DND-41 (cell line): ENCODE data around the gene CNNM1.

Experiments
- ATAC-seq: fragments of 200-7000 bp; cut with Tn5 transposase; 3 replicates; pipeline ENCODE4 v1.9.1; 2021; ENCODE audit warnings: low read depth; ENCODE audit not compliant: insufficient read depth
- DNase-seq: peaks from one replicate; pipeline ENCODE4 v3.0.0-alpha.2; 2020
- H2AFZ ChIP-seq: 2 replicates; pipeline ENCODE4 v1.6.0; 2012; ENCODE audit warnings: low read depth, low read length
- H3K27ac ChIP-seq: 2 replicates; pipeline ENCODE4 v1.5.1; 2012; ENCODE audit warnings: low read length, inconsistent platforms
- H3K27me3 ChIP-seq: fragments of 200-600 bp; sonication (generic); 2 replicates; pipeline ENCODE4 v1.6.0; 2012; ENCODE audit warnings: low read length, mild to moderate bottlenecking, inconsistent platforms; ENCODE audit not compliant: insufficient read depth, poor library complexity
- H3K36me3 ChIP-seq: 2 replicates; pipeline ENCODE4 v1.5.1; 2012; ENCODE audit warnings: low read length, inconsistent platforms; ENCODE audit not compliant: insufficient read depth
- H3K4me1 ChIP-seq: 2 replicates; pipeline ENCODE4 v1.5.1; 2012; ENCODE audit warnings: mild to moderate bottlenecking, low read length; ENCODE audit not compliant: insufficient read depth
- H3K4me2 ChIP-seq: 2 replicates; pipeline ENCODE4 v1.6.0; 2012; ENCODE audit warnings: mild to moderate bottlenecking, moderate library complexity, low read length, inconsistent platforms; ENCODE audit not compliant: insufficient read depth
- H3K4me3 ChIP-seq, 2 experiments: fragments of 200-600 bp in 1 of 2; shearing (Covaris generic) in 1 of 2; 2 replicates each; pipeline ENCODE4 v1.5.1; 2012 to 2016; ENCODE audit warnings: inconsistent platforms in 2 of 2, low read length in 2 of 2, mild to moderate bottlenecking in 2 of 2, low read depth in 1 of 2, moderate library complexity in 1 of 2
- H3K79me2 ChIP-seq: 2 replicates; pipeline ENCODE4 v1.6.0; 2012; ENCODE audit warnings: low read length, inconsistent platforms; ENCODE audit not compliant: insufficient read depth
- H3K9ac ChIP-seq: 2 replicates; pipeline ENCODE4 v1.6.0; 2012; ENCODE audit warnings: low read depth, mild to moderate bottlenecking, inconsistent platforms, low read length, moderate library complexity
- H3K9me3 ChIP-seq: 2 replicates; pipeline ENCODE4 v1.5.1; 2012; ENCODE audit warnings: low read length, moderate library complexity, mild to moderate bottlenecking, inconsistent platforms; ENCODE audit not compliant: insufficient read depth, severe bottlenecking
- H4K20me1 ChIP-seq: 2 replicates; pipeline ENCODE4 v1.6.0; 2012; ENCODE audit warnings: low read length; ENCODE audit not compliant: insufficient read depth
- CTCF ChIP-seq: IDR thresholded peaks from 2 replicates; pipeline ENCODE4 v1.5.1; 2012; ENCODE audit warnings: borderline replicate concordance, low read length, moderate library complexity, mild to moderate bottlenecking; ENCODE audit not compliant: poor library complexity, severe bottlenecking; ENCODE audit errors: extremely low read depth
- EZH2 ChIP-seq: IDR thresholded peaks from 3 replicates; pipeline ENCODE4 v1.6.1; 2012; ENCODE audit warnings: borderline replicate concordance, low read depth, mild to moderate bottlenecking, moderate library complexity, low read length, inconsistent platforms; ENCODE audit not compliant: severe bottlenecking

The CNNM1 gene

DNA sequence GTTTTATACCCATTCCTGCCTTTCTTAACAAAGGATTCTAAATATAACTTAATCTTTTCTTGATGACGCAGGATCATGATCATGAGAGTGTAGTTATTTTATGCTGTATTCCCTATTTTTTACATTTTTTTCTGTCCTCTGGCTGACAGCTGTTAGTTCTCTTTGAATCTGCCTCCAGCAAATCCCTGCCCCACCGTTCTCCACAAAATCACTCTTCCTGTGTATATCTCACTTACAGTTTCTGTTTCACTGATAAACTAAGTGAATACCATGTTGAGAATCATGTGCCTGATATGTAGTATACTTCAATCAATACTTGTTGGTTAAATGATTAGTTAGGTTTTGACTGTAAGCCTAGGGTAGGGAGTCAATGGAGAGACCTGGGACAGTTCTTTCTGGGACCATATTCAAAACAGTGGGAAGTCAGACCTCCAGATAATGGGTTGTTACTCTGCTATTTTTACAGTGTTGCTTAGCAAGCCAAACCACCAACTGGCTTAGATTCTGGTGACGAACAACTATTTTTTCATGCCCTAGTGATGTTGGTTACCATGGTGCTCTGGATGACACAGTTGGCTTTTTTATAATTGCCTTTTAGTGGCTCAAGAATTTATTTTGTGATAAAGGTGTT, 12.8 kb downstream of the CNNM1 start:
- H3K9me3 ChIP-seq: no peaks in the 10 kb centered on the region
- H3K4me2 ChIP-seq: no peak overlapping the region
- ATAC-seq (no peak), DNase-seq (no peak)
- H3K9ac ChIP-seq: no peak overlapping the region
- no peaks in the 10 kb centered on the region for H3K27me3 ChIP-seq
- H3K36me3 ChIP-seq: no peaks in the 10 kb centered on the region
- H3K4me3 ChIP-seq: no peak overlapping the region
- TF ChIP-seq CTCF (no peak), EZH2 (no peak)
- H4K20me1 ChIP-seq: no peaks in the 10 kb centered on the region
- no peak overlapping the region for H3K27ac ChIP-seq
- no peaks in the 10 kb centered on the region for H3K4me1 ChIP-seq
- no peak overlapping the region for H2AFZ ChIP-seq
- H3K79me2 ChIP-seq: no peaks in the 10 kb centered on the region

DNA sequence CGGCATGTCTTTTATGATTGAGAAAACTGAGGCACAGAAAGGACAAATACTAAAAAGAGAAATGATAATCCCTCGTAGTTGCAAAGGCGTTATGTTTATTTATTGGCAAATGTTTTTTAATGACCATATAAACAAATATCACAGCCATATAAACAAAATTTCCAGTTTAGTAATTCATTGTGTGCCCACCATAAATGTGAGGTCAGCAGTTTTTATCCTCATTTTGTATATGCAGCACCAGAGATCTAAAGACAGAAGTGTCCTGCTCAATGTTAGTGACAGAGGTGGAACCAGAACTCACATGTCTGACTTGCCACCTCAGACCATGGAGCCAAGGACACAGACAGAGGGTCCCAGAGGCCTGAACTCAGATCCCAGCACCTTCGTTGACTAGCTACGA, 14.1 kb downstream of the CNNM1 start:
- H2AFZ ChIP-seq: no peak overlapping the region
- H3K36me3 ChIP-seq: no peaks in the 10 kb centered on the region
- TF ChIP-seq CTCF: no peak
- TF ChIP-seq EZH2: no peak
- DNase-seq (no peak), ATAC-seq (no peak)
- no peaks in the 10 kb centered on the region for H4K20me1 ChIP-seq
- no peaks in the 10 kb centered on the region for H3K4me1 ChIP-seq
- H3K4me3 ChIP-seq: no peak overlapping the region
- H3K79me2 ChIP-seq: no peaks in the 10 kb centered on the region
- H3K9me3 ChIP-seq: no peaks in the 10 kb centered on the region
- H3K27me3 ChIP-seq: no peaks in the 10 kb centered on the region
- H3K9ac ChIP-seq: no peak overlapping the region
- H3K27ac ChIP-seq: no peak overlapping the region
- no peak overlapping the region for H3K4me2 ChIP-seq

DNA sequence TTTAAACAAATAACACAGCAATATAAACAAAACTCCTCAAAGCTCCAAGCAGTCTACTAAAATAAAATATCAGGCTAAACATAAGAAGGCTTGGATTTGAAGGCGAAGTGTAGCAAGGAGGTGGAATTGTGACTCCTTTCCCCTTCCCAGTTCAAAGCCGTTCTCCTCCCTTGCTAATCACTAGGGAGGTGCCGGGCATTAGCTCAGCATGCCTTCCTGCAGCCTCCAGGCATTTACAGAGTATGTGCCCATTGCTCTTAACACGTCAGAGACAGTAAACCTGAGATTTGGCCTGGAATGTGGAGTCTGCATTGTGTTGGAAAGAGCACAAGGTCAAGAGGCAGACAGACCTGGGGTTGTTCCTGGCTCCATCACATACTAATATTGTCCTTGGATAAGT, 15.6 kb downstream of the CNNM1 start:
- Histone ChIP-seq H3K4me1 (no peaks in the 10 kb centered on the region), H4K20me1 (no peaks in the 10 kb centered on the region), H3K9me3 (no peaks in the 10 kb centered on the region), H3K4me2 (no peak overlapping the region), H3K27ac (no peak overlapping the region), H3K27me3 (no peaks in the 10 kb centered on the region), H3K9ac (no peak overlapping the region), H2AFZ (no peak overlapping the region), H3K79me2 (no peaks in the 10 kb centered on the region), H3K36me3 (no peaks in the 10 kb centered on the region), H3K4me3 (no peak overlapping the region)
- TF ChIP-seq CTCF: no peak
- TF ChIP-seq EZH2: no peak
- DNase-seq (no peak), ATAC-seq (no peak)
